NCI-H1694 (cell line): ENCODE measurements around the gene NTNG1.
"Not testable (repeated sequence)": the region's sequence is repeated elsewhere in the genome, so short reads cannot be mapped to it uniquely, and the experiment has no call there.

Experiments
- DNase-seq: peaks from one replicate; lab custom pipeline; 2025; lab: John Stamatoyannopoulos, UW

NTNG1 gene

DNA sequence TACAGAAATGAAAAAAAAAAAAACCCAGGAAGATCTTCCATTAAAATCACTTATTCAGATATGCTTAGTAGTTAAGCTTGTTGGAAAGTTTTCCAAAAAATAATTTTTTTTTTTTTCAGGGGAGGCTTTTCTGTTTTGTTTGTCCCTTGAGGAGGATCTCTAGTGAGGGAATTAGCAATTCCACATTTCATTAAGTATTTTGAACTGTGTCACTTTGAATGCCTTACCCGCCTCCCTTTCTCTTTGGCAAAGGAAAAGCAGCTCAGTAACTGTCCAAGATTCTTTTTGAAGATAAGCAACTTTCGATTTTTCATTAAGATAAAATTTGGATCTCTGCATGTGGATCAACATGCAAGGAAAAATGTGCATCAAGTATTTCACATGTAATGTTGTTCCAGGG is 1.8 kb downstream of the NTNG1 start:
- no peak for DNase-seq

DNA sequence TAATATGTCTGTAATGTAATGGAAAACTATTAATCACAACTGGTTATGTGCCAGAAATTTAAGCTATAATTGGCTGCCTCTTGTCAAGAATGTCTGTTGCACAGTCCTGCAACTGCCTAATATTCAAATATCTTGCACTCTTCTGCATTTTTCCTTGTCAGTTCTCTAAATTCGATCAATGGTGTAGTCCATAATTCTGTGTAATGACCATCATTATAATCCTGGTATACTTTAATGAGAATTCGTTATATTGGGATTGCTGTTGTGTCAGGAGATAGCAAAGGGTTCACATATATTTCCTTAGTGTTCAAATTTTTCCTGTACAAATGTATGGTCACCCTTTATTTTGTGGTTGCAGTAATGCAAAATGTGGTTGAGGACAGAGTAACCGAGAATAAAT is 4.8 kb downstream of the NTNG1 start:
- peak; percentile 6 for DNase-seq

DNA sequence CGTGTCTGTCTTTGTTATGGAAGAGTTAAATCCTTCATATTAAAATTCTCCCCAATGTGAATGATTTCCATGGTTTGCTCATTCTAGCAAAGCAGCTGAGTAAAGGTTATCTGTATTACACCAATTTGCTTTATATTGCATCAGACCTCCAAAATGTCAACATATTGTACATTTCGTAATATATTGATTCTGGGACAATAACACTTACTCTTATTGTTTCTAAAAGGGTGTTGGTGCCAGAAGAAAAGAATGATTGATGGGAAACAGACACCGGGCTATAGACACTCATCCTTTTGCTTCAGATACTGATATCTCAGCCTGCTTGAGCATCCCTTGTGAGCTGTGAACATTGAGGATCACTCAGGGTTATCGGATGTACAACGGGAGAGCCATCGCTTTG is 7.0 kb downstream of the NTNG1 start:
- no peak for DNase-seq

DNA sequence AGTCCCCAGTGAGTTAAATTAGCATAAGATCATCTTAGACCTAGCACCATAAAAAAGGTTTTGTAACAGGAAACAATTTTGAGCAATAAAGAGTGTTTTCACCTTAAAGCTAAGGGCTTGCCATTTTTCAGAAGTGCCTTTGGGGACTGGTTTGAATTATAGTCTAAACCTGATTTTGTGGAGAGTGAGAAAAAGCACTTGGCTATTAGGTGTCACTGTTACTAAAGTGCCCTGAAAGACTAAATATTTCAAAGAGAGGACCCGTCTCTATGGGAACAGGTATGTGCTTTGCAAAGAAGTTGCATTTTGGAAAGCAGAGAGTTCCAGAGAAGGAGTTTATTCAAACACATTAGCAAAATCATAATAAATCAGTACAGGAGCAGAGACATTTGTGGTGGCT is 9.1 kb downstream of the NTNG1 start:
- DNase-seq, result no peak

DNA sequence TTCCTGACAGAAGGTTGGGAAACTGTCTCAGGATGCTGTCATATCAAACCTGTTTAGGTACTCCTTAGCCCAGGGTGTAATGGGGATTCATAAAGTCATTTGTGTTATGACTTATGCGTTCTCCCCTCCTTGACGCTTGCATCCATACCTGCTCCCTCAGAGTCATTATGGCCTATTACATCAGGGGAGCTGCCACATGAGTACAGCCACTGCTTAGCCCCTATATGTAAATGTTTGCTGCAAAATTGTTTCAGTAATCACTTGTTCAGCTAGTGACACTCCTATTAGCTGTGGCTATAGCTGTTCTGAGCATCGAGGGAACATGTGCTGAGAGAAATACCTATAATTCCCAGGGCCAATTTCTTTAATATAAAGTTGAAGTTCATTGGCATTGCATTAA is 10.5 kb downstream of the NTNG1 start:
- DNase-seq, result no peak

DNA sequence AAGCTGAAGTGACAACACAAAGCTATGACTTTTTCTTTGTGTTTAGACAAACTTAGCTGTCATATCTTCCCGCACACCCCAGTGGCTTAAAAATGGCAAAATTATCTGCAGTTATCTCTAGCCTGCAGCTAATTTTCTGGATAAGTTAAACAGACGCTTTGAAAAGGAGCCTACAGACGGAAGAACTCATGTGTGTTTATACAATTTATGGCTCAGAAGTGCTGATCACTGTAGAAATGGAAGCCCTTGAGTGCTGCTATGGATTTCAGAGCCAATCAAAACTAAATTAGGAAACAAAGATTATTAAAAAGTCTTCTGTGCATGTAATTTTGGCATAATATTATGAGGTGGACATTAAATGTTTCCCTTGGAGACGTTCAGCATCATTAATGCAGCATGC is 11.6 kb downstream of the NTNG1 start:
- DNase-seq, result no peak

DNA sequence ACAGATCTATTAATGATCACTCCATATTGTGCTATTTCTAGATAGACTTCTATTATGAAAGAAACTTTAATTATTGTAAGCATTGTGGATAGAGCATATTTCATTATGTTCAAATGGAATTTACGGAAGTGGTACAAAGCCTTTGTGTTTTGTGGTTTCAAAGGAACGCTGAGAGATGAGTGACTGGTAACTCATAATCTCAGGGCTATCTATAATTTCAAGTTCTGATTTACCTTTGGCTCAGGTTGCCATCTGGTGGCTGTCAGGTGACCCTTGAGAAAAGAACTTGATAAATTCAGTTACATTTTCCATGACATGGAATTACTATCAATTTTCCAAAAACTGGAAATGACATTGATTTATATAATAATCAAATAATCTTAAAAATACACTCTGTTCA is 12.2 kb downstream of the NTNG1 start:
- no peak for DNase-seq

DNA sequence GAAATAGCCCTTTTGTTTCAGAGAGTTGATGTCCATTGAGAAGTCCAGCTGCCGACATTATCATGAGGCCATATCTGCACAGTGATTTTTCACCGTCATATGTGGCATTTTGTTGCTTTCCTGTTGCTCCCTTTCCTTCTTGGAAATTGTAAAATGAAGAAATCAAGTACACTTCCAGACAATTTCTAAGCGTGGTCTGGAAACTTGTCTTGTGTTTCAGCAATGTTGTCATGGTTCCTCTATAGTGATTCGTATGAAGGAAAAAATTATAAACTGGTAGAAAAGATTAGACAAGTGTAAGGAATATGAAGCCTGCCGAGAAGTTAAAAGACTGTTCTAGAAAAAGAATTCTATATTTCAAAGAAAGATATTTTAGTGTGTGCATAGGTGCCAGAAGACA is 17.7 kb downstream of the NTNG1 start:
- no peak for DNase-seq

DNA sequence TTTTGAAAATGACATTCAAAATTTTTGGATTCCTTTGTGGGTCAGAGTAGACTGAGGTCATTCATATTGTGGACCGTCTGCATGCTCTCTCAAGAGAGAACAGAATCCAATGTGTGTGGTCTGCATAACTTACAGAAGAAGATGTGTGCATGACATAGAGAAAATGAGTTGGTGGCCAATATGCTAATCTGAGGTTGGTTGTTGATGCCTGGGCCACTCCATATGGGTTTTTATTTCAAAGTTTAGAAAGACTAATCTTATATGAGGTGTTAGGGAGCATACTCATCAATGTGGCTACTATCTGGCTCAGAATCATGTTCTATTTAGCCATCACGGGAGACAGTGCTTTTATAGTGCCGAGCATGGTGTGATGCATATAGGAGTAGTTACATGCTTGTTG is 18.2 kb downstream of the NTNG1 start:
- no peak for DNase-seq

DNA sequence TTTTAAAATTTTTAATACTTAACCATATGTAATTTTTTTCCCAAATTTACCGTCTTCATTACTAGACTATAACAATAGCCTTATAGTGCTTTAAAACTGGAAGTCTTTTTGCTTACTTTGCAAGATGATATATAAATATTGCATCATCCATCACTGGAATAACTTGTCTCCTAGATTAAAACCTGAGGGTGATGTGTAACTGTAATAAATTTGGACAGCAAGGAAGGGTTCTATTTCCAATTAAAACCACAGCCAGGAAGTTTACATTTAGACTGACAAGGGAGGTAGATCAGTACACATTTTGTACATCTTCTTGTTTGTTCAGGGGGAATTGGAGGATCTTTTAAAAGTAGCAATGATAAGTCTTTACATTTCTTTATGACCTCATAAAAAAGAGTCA is 21.9 kb downstream of the NTNG1 start:
- no peak for DNase-seq

DNA sequence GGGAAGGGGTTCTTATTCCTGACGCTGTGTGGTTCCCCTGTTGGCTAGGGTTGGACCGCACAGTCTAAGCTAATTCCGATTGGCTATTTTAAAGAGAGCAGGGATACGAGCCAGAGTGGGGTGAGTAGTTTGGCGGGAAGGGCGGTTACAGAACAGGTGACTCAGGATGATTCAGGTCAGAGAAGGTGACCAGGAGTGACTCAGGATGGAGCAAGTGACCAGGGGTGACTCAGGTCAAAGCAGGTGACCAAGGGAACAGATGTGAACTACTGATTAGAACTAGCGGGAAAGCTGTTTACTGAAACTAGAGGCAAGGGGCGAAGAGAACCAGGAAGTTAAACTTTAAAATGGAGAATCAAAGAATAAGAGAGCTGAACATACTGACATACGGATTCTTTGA is 24.1 kb downstream of the NTNG1 start:
- DNase-seq, result not testable (repeated sequence)

DNA sequence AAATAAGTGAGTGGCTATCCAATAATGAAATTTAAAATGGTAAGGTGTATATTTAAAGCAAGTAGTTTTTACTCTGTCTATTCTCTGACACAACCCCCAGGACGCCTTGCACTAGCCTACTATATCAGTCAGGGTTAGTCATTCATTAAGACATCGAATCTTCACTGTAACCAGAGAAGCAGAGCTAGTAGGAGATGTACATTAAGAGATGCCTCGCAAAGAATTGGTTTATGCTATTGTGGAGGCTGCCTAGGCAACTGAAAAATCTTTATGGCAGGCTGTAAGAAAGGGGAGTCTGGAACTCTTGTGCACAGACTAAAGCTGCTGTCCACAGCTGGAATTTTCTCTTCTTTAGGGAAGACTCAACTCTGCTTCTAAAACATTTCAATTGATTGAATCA is 28.8 kb downstream of the NTNG1 start:
- DNase-seq, result no peak

DNA sequence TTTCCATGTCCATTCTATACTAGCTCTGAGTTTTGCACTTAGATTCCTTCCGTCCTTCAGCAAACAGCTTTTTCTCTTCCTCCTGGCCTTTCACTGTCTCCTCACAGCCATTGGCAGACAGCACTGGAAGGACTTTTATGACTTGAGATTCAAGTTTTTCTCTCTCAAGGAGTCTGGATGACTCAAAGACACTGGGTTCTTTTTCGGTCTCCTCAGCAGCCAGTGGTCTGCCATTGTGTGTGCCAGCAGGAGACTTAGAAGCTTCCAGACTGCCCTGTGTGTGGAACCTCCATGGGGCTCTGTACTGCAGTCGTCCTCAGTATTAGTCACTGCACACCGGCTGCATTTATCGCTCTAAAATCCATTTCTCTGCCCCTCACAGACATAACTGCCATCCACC is 30.5 kb downstream of the NTNG1 start:
- no peak for DNase-seq

DNA sequence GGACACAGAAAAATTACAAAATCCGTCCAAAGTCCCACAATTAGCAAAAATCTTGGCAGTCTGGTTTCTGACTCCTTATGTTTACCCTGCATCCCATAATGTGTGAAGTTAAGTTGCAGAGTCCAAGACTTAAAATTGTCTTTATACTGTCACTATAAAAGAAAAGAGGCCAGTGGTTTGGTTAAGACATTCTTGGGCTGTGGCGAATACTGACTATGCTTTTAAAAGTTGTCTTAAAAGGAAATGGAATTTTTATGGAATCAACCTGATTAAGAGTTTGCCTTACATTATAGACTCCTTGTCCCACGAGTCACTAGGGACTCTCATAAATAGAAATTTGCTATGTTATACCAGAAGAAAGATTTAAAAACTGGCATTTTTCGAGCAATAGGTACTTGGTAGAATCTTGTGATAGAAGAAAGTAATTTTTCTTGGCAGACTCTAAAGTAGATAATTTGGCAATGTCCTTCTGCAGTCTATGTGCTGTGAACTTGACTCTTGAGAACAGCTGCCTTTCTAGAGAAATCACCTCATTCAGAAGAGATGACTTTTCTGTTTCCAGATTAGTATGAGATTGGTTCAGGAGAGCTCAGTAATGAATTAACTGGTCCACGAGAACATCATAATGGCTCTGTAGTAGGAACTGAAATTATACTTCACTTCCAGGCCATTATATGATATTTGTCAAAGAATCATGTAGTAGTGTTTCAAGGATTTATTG is 31.8 kb downstream of the NTNG1 start:
- DNase-seq, result no peak

DNA sequence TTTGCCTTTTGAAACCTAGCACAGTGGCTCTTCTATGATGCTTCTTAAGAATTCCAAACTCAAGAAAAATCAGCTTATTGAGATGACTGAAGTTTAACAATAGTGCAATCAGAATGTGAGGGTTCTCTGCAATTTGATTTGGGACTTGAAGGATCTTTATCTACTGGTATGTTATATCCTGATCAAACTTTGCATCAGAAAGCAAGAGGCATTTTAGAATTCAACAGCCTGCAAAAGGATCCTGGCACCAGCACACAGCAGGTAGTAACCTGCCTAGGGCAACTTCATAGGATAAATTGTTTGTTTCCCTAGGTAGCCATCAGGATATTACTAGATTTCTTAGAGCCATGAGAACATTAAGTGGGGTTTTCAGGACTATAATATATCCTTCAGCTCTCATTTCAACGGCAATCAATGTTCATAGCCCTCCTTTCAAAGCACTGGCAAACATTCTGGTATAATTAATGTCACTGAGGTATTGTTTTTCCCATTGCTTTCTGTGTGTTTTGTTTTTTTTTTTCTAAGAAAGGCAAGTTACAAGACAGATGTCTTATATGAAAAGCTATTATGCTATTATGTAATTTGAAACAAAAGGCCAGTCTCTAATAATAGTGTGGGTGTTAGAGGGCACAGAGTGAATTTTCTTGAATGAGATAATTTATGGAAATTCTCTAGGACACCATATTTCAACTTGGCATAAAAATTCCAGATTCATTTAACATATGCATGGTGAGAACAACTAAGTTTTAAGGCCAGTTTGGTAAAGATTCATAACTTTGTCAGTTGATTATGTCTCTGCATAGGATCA is 34.5 kb downstream of the NTNG1 start:
- no peak for DNase-seq

DNA sequence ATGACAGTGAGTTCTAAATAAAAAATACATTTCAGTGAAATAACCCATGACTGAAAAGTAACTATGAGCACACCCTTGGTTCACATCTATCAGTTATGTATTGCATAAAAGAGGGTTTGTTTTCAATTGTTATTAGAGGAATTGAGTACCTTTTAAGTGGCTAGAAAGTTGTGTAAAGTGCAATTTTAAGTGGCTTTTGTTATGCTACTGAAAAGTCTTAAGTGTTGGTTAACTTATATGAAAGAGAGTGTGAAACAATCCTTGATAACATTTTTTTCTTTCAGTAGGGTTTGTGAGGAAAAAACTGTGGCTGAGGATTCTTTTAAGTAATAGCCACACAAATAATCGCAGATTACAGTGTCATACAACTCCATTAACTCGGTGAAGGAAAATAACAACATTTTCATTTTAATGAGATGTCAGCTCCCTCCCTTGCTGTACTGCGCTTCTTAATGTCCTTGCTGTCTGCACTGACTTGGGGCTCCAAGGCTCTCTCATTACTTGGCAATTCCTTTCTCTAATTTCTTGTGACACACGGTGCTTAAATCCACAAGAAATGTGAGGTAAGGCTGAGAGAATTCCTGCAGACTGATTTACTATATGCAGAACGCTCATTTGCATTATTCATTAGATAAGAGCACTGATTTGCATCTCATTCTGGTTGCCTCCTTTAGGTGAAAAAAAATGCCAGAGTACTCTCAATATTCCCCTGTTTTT is 40.6 kb downstream of the NTNG1 start:
- DNase-seq, result no peak

DNA sequence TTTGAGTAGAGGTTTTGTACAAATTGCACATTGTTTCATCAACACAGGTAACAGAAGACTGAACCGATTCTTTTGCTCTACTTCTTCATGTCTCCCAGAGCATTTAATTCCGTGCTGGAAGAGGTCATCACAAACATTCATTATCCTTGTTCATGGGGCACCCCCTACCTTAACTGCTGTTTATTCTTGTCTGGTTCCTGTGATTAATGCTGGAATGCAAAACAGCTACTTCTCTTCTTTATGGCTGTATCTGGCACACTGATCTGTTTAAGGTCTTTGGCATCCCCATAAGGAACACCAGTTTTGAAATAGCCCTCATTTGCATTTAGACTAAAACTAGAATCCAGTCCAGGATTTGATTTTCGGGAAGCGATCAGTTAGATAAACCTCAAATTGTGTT is 42.2 kb downstream of the NTNG1 start:
- DNase-seq, result no peak

DNA sequence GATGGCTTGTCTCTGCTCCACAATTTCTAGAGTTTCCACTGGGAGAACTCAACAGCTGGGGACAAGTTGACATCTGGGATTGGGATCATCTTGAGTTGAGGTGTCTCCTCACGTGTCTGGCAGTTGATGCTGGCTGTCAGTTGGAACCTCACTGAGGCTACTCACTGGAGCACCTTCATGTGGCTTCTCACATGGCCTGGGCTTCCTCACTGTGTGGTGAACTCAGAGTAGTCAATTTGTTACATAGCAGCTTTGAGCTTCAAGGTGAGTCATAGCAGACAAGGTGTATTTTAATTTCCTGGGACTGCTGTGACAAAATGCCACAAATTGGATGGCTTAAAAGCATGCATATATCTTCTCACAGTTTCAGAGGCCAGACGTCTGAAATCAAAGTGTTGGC is 44.0 kb downstream of the NTNG1 start:
- no peak for DNase-seq

DNA sequence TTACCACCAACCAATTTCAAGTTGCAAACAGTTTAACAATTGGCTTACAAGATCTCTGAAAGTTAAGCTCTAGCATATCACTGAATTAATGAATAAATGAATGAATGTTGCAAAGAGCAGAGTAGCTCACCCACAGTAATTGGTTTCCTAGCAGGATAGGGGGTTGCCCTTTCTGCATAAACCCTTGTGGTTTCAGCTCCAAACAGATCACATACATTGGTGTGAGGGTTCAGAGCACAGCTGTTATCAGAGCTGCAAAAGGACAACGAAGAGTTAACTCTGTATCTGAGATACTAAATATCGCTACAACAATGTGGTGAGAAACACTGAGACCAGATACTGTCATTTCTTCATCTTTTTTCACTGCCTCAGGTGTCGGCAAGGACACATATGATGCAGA is 46.6 kb downstream of the NTNG1 start:
- DNase-seq, result no peak

DNA sequence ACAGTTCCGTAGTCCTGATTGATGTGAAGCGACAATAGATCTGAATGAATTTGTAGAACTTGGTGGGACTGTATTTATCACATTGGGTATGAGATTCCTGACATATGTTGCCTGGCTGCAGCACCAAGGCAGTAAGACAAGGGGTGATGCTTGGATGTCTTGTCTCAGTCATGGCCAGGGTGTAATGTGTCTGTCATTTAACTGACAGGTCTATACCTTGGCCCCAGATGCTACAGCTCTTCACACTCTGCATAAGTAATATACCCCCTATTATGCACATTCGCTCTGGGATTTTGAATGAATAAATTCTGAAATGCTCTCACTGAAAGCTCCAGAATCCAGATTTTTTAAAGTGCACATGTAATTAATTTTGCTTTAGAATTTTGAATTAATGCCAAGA is 47.3 kb downstream of the NTNG1 start:
- DNase-seq, result no peak

DNA sequence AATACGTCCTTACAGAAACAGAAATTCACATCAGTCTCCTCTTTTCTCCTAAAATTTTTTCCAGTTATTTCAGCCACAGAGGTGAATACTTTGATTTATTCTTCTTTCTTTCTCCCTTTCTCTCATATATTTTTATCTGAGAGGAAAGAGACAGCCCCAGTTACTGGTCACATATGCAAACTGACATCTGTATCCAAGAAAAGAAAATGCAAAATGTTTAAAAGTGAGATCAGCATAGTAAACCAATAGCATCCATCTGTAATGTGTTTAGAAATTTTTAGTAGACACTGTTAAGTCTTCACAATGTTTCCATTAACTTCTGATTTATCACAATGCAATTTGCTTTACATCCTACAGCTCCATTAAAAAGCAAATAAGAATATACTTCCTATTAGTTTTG is 53.5 kb downstream of the NTNG1 start:
- DNase-seq, result no peak

DNA sequence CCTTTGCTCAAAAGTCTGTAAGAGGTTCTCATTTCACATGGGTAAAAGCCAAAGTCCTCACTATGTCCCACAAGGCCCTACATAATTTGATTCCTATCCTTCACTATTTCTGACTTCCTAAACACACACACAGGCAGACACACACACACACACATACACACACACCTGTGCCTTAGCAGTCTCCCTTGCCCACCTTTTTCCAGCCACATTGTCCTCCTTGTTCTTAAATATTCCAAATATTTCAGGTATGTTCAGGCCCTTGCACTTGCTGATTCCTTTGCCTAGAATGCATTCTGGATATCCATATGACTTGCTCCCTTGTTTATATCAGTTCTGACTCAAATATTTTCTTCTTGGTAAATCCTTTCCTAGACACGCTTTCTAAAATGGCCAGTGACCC is 54.6 kb downstream of the NTNG1 start:
- no peak for DNase-seq

DNA sequence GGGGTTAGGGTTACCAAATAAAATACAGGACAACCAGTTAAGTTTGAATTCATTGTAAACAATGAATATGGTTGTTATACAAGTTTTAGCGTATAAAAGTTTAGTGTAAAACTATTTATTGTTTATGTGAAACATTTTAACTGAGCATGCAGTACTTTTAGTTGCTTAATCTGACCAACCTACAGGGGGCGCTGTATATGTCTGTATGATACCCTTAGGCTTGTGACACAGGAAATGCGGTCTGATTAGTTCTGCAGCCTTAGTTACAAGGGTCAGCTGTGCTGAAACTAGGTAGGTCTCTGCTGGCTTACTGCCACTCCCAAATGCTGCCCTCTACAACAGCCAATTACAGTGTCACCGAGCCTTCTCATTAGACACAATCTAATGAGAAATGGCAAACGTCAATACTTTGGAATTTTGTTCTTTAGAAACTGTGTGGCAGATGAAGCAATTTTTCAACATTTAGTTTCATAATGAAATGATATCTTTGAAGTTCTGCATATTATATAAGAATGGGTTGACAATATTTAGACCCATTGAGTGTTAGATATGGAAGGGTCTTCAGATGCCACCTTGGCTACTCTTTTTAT is 56.2 kb downstream of the NTNG1 start:
- no peak for DNase-seq
